Gastrocnemius medialis (tissue), 4 donors: Measurements from ENCODE around the gene RAMACL.

Experiments used
- POLR2A ChIP-seq, 2 donors: fragments of 450-650 bp; IDR thresholded peaks; one replicate each; pipeline ENCODE4 v1.6.1; 2017; ENCODE audit warnings: antibody characterized with exemption in 2 of 2, mild to moderate bottlenecking in 2 of 2, moderate library complexity in 2 of 2
- TF ChIP-seq, protein P1 (sequence below), 5 experiments: fragments of 450-650 bp in 3 of 5; fragments of 200-600 bp in 2 of 5; sonication (generic) in 2 of 5; IDR thresholded peaks in 4 of 5; conservative IDR thresholded peaks in 1 of 5; 1 replicate in 4 of 5; 2 replicates in 1 of 5; pipeline ENCODE4 v1.5.1; 2016 to 2019; ENCODE audit warnings: antibody characterized with exemption in 5 of 5, mild to moderate bottlenecking in 3 of 5, moderate library complexity in 3 of 5

DNA sequence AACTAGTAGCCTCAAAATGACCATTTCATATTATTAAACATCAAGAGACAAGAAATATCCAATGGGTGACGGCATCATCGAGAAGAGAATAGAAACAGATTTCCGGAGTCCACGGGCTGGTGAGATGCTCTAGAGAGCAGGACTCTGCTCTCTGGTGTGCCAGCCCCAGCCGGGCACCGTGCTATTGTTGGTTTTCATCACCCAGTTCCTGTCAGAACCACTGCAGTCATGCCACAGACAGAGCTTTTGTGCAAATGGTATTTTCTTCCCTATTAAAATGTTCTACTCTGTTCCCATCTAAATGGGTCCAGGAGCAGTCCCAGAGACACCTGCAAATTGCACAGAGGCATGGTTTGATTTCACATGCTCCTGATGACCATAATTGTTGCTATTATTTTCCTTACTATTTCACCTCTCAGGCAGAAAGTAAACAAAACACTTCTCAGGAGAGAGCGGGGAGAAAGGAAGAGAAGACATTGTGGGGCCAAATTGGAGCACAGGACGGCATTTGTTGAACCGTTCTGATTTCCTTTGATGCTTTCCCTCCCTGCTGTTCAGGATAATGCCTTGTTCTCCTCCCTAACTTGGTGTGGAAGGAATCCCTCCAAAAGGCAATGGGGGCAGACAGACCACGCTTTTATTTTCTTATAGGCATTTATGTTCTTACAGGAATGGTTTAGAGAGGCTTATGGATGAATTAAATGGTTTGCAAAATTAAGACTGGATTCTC lies 11.4 kb upstream of the RAMACL start:
- TF ChIP-seq, protein P1, sequence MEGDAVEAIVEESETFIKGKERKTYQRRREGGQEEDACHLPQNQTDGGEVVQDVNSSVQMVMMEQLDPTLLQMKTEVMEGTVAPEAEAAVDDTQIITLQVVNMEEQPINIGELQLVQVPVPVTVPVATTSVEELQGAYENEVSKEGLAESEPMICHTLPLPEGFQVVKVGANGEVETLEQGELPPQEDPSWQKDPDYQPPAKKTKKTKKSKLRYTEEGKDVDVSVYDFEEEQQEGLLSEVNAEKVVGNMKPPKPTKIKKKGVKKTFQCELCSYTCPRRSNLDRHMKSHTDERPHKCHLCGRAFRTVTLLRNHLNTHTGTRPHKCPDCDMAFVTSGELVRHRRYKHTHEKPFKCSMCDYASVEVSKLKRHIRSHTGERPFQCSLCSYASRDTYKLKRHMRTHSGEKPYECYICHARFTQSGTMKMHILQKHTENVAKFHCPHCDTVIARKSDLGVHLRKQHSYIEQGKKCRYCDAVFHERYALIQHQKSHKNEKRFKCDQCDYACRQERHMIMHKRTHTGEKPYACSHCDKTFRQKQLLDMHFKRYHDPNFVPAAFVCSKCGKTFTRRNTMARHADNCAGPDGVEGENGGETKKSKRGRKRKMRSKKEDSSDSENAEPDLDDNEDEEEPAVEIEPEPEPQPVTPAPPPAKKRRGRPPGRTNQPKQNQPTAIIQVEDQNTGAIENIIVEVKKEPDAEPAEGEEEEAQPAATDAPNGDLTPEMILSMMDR (IDR thresholded peaks at IDR 0.05 in 4 of 5, conservative IDR thresholded peaks at IDR 0.05 in 1 of 5) = no peak
- no peak for TF ChIP-seq POLR2A (IDR thresholded peaks at IDR 0.05)
